IMR-90 (cell line): Measurements from ENCODE around the gene PIGH. TPM values are rescaled to one million over a fixed set of nuclear protein-coding genes. Genes with fewer than 3 reads are reported as not detected.

ENCODE experiments used
- ATAC-seq: fragments of 200-7000 bp; cut with Tn5 transposase; 2 replicates; pipeline ENCODE4 v1.9.1; 2020; ENCODE audit warnings: low read depth, mild to moderate bottlenecking, moderate library complexity
- BruUV-seq: library from RNA; stranded (reverse); fragments of 400-500 nt; replicated peaks from 2 replicates; lab custom pipeline; 2021; lab: Mats Ljungman, UMichigan
- CTCF ChIA-PET: fragments of 300-600 bp; formaldehyde crosslinking; extraction: SDS; loops from one replicate; lab custom pipeline; 2021; ENCODE audit warnings: antibody characterized with exemption; lab: Yijun Ruan, JAX
- POLR2A ChIA-PET: fragments of 300-600 bp; sonication (Branson Sonifier 250); formaldehyde crosslinking; loops from one replicate; lab custom pipeline; 2022; ENCODE audit warnings: antibody characterized with exemption; ENCODE audit not compliant: unreplicated experiment; lab: Charles Lee
- DNase-seq: peaks from one replicate; pipeline ENCODE4 v3.0.0; 2013
- H2AFZ ChIP-seq: replicated peaks from 2 replicates; pipeline ENCODE3; 2013; ENCODE audit warnings: low read length, mild to moderate bottlenecking; ENCODE audit not compliant: poor library complexity
- H2AK5ac ChIP-seq: 2 replicates; pipeline ENCODE4 v1.6.1; 2013; ENCODE audit warnings: low read depth, low read length, inconsistent platforms
- H2AK9ac ChIP-seq: replicated peaks from 2 replicates; pipeline ENCODE3; 2013; ENCODE audit warnings: mild to moderate bottlenecking, low read depth, low read length, moderate library complexity; ENCODE audit not compliant: poor library complexity
- H2BK120ac ChIP-seq: 2 replicates; pipeline ENCODE4 v1.6.1; 2013; ENCODE audit warnings: low read depth, low read length, inconsistent platforms
- H2BK15ac ChIP-seq: 3 replicates; pipeline ENCODE4 v1.6.1; 2013; ENCODE audit warnings: low read depth, low read length, inconsistent platforms
- H2BK20ac ChIP-seq: 2 replicates; pipeline ENCODE4 v1.6.1; 2013; ENCODE audit warnings: low read depth, mild to moderate bottlenecking, inconsistent platforms, low read length, moderate library complexity
- H2BK5ac ChIP-seq: 2 replicates; pipeline ENCODE4 v1.6.1; 2013; ENCODE audit warnings: mild to moderate bottlenecking, low read depth, low read length, inconsistent platforms; ENCODE audit not compliant: poor library complexity, severe bottlenecking
- H3K14ac ChIP-seq: replicated peaks from 2 replicates; pipeline ENCODE4 v1.6.1; 2013; ENCODE audit warnings: low read depth, low read length, inconsistent platforms
- H3K18ac ChIP-seq: 2 replicates; pipeline ENCODE4 v1.6.1; 2013; ENCODE audit warnings: low read depth, low read length, control low read depth
- H3K23ac ChIP-seq: 2 replicates; pipeline ENCODE4 v1.6.1; 2013; ENCODE audit warnings: low read depth, low read length, inconsistent platforms
- H3K27ac ChIP-seq: 2 replicates; pipeline ENCODE4 v1.5.1; 2013; ENCODE audit warnings: mild to moderate bottlenecking, control low read depth, low read length; ENCODE audit not compliant: insufficient read depth
- H3K27me3 ChIP-seq: 2 replicates; pipeline ENCODE4 v1.6.1; 2013; ENCODE audit warnings: low read length; ENCODE audit not compliant: control insufficient read depth, insufficient read depth
- H3K36me3 ChIP-seq: 2 replicates; pipeline ENCODE4 v1.6.1; 2013; ENCODE audit warnings: low read length, mixed read lengths; ENCODE audit not compliant: control insufficient read depth, insufficient read depth
- H3K4ac ChIP-seq: 2 replicates; pipeline ENCODE4 v1.6.1; 2013; ENCODE audit warnings: low read depth, low read length, inconsistent platforms
- H3K4me1 ChIP-seq: 2 replicates; pipeline ENCODE4 v1.6.1; 2013; ENCODE audit warnings: low read length, mixed read lengths; ENCODE audit not compliant: control insufficient read depth, insufficient read depth
- H3K4me2 ChIP-seq: 2 replicates; pipeline ENCODE4 v1.6.1; 2013; ENCODE audit warnings: low read depth, mild to moderate bottlenecking, control low read depth, low read length, moderate library complexity
- H3K4me3 ChIP-seq: 2 replicates; pipeline ENCODE4 v1.5.1; 2013; ENCODE audit warnings: low read depth, mild to moderate bottlenecking, control low read depth, low read length, moderate library complexity; ENCODE audit not compliant: insufficient read depth
- H3K56ac ChIP-seq: 2 replicates; pipeline ENCODE4 v1.6.1; 2013; ENCODE audit warnings: low read length, inconsistent platforms; ENCODE audit not compliant: insufficient read depth; ENCODE audit errors: extremely low read depth
- H3K79me1 ChIP-seq, 2 experiments: 2 replicates each; pipeline ENCODE4 v1.6.1; 2013; ENCODE audit warnings: low read length in 2 of 2, inconsistent platforms in 1 of 2, low read depth in 1 of 2
- H3K9ac ChIP-seq: 2 replicates; pipeline ENCODE4 v1.6.1; 2013; ENCODE audit warnings: low read depth, low read length, control low read depth
- H3K9me1 ChIP-seq: 2 replicates; pipeline ENCODE4 v1.6.1; 2013; ENCODE audit warnings: low read length, inconsistent platforms; ENCODE audit not compliant: insufficient read depth
- H3K9me3 ChIP-seq: 2 replicates; pipeline ENCODE4 v1.6.1; 2013; ENCODE audit warnings: low read length; ENCODE audit not compliant: control insufficient read depth, insufficient read depth
- H4K20me1 ChIP-seq: 2 replicates; pipeline ENCODE4 v1.6.1; 2013; ENCODE audit warnings: low read length, inconsistent platforms; ENCODE audit not compliant: insufficient read depth
- H4K5ac ChIP-seq: 2 replicates; pipeline ENCODE4 v1.6.1; 2013; ENCODE audit warnings: mild to moderate bottlenecking, low read depth, low read length, control low read depth
- H4K8ac ChIP-seq, 2 experiments: 2 replicates each; pipeline ENCODE4 v1.6.1; 2013; ENCODE audit warnings: low read depth in 2 of 2, low read length in 2 of 2, control low read depth in 1 of 2, inconsistent platforms in 1 of 2
- H4K91ac ChIP-seq: 2 replicates; pipeline ENCODE4 v1.6.1; 2013; ENCODE audit warnings: low read depth, low read length, inconsistent platforms; ENCODE audit not compliant: insufficient read depth
- BHLHE40 ChIP-seq: fragments of 150-350 bp; IDR thresholded peaks from 2 replicates; pipeline ENCODE4 v1.6.1; 2016; ENCODE audit warnings: mild to moderate bottlenecking, low read depth, low read length
- CEBPB ChIP-seq: IDR thresholded peaks from 2 replicates; pipeline ENCODE4 v1.6.1; 2012; ENCODE audit warnings: low read depth, low read length, improper control_type of control experiment
- CHD1 ChIP-seq: IDR thresholded peaks from 2 replicates; pipeline ENCODE4 v1.6.1; 2012; ENCODE audit warnings: low read depth, low read length, improper control_type of control experiment
- CTCF ChIP-seq: conservative IDR thresholded peaks from 2 replicates; pipeline ENCODE4 v1.5.1; 2012; ENCODE audit warnings: mild to moderate bottlenecking, low read depth, low read length, improper control_type of control experiment
- ELK1 ChIP-seq: fragments of 150-350 bp; IDR thresholded peaks from 2 replicates; pipeline ENCODE4 v1.6.1; 2016; ENCODE audit warnings: low read depth, mild to moderate bottlenecking, low read length, moderate library complexity, borderline replicate concordance
- FOS ChIP-seq: fragments of 150-350 bp; IDR thresholded peaks from 2 replicates; pipeline ENCODE4 v1.6.1; 2016; ENCODE audit warnings: low read depth, low read length
- MAFK ChIP-seq: IDR thresholded peaks from 2 replicates; pipeline ENCODE4 v1.6.1; 2012; ENCODE audit warnings: low read depth, low read length, improper control_type of control experiment
- MAZ ChIP-seq: IDR thresholded peaks from 2 replicates; pipeline ENCODE4 v1.6.1; 2012; ENCODE audit warnings: low read depth, mild to moderate bottlenecking, low read length, improper control_type of control experiment, moderate library complexity, borderline replicate concordance
- MXI1 ChIP-seq: IDR thresholded peaks from 2 replicates; pipeline ENCODE4 v1.6.1; 2012; ENCODE audit warnings: low read depth, mild to moderate bottlenecking, low read length, moderate library complexity, borderline replicate concordance
- NFE2L2 ChIP-seq: fragments of 150-350 bp; IDR thresholded peaks from 2 replicates; pipeline ENCODE4 v1.6.1; 2016; ENCODE audit warnings: low read depth, mild to moderate bottlenecking, low read length
- POLR2A ChIP-seq: IDR thresholded peaks from 2 replicates; pipeline ENCODE4 v1.6.1; 2012; ENCODE audit warnings: mild to moderate bottlenecking, low read depth, low read length
- RAD21 ChIP-seq: IDR thresholded peaks from 2 replicates; pipeline ENCODE4 v1.6.1; 2012; ENCODE audit warnings: low read length, improper control_type of control experiment
- RCOR1 ChIP-seq: IDR thresholded peaks from 2 replicates; pipeline ENCODE4 v1.6.1; 2012; ENCODE audit warnings: mild to moderate bottlenecking, low read length, improper control_type of control experiment; ENCODE audit not compliant: insufficient replicate concordance
- RFX5 ChIP-seq: IDR thresholded peaks from 2 replicates; pipeline ENCODE4 v1.8.0; 2012; ENCODE audit warnings: low read depth, mild to moderate bottlenecking, low read length, moderate library complexity
- SMC3 ChIP-seq: fragments of 150-350 bp; IDR thresholded peaks from 2 replicates; pipeline ENCODE4 v1.6.1; 2016; ENCODE audit warnings: low read depth, mild to moderate bottlenecking, antibody characterized with exemption, low read length, moderate library complexity
- USF2 ChIP-seq: fragments of 150-350 bp; IDR thresholded peaks from 2 replicates; pipeline ENCODE4 v1.6.1; 2017; ENCODE audit warnings: mild to moderate bottlenecking, antibody characterized with exemption, low read length, low read depth
- WGBS, 2 experiments: methylation state at CpG; one replicate each; pipeline versions ENCODE4 v1.1.5 to v1.1.7; 2013; ENCODE audit warnings: missing lambda C conversion rate in 2 of 2; ENCODE audit not compliant: insufficient read length in 1 of 2; ENCODE audit errors: extremely low coverage in 2 of 2; 5-methylcytosine and 5-hydroxymethylcytosine counted together
- dilution Hi-C: fragments of 300-500 bp; cut with HindIII; formaldehyde crosslinking; loops from one replicate; pipeline ENCODE4 v1.14.3; 2018; ENCODE audit warnings: low sequenced_read_pairs; ENCODE audit not compliant: unreplicated experiment
- in situ Hi-C: fragments of 300-500 bp; cut with MboI; formaldehyde crosslinking; loops from 3 replicates; pipeline ENCODE4 v1.14.3; 2019; ENCODE audit warnings: low sequenced_read_pairs, inconsistent platforms, mixed read lengths
- intact Hi-C: fragments of 100-400 bp; cut with micrococcal nuclease; formaldehyde crosslinking; loops from 2 replicates; pipeline ENCODE4 v1.10.0; 2022
- polyA plus RNA-seq, 3 experiments: library from polyadenylated mRNA; depleted of rRNA; stranded (reverse); fragments of >200 nt; gene quantifications; 2 replicates each; pipeline ENCODE4 v1.2.3, GENCODE V29; 2012; ENCODE audit warnings: low replicate concordance in 1 of 3
- total RNA-seq: library from RNA; depleted of rRNA; stranded (reverse); fragments of >200 nt; gene quantifications from 2 replicates; pipeline ENCODE4 v1.2.3, GENCODE V29; 2012

The PIGH gene
- total and polyA plus RNA-seq, 2 of the 4 experiments (the other 2 are of a cell fraction): 7.9 to 13.5 TPM

- H3K56ac ChIP-seq: no peak overlapping the region
- ChIA-PET CTCF (interaction anchor here (0.6 to 0.9 kb wide), 2 partner anchors 23 to 61 kb away, joined by 3 to 4 read pairs; no protein-coding TSS in a partner anchor), POLR2A (no interaction called here)
- H3K23ac ChIP-seq: no peak overlapping the region
- no peak overlapping the region for H3K4me3 ChIP-seq
- no peak overlapping the region for H3K9ac ChIP-seq
- no peak overlapping the region for H2BK5ac ChIP-seq
- H3K18ac ChIP-seq: no peak overlapping the region
- H4K5ac ChIP-seq: no peak overlapping the region
- H3K27ac ChIP-seq: no peak overlapping the region
- no peaks in the 10 kb centered on the region for H3K4me1 ChIP-seq
- no peak overlapping the region for H2AK5ac ChIP-seq
- no peak overlapping the region for H2BK20ac ChIP-seq
- no peak overlapping the region for H2BK120ac ChIP-seq
- peaks cover 8% of the 10 kb centered on the region for H3K36me3 ChIP-seq
- H4K8ac ChIP-seq: no peak overlapping the region
- peaks cover 3% of the 10 kb centered on the region; the same call in 1 of the 2 replicates for H3K9me1 ChIP-seq
- H3K14ac ChIP-seq: no peak overlapping the region
- H2BK15ac ChIP-seq: no peak overlapping the region
- intact Hi-C loops (no loop called here), in situ Hi-C loops (no loop called here), dilution Hi-C loops (no loop called here)
- no peak overlapping the region for H2AK9ac ChIP-seq
- no TSS peak for BruUV-seq
- no peaks in the 10 kb centered on the region for H3K9me3 ChIP-seq
- no peak overlapping the region for H3K4me2 ChIP-seq
- ATAC-seq (no peak), DNase-seq (no peak)
- no peaks in the 10 kb centered on the region for H4K20me1 ChIP-seq
- no peaks in the 10 kb centered on the region for H3K27me3 ChIP-seq
- H3K4ac ChIP-seq: no peak overlapping the region
- no peak overlapping the region for H4K91ac ChIP-seq
- TF ChIP-seq FOS: no peak
- TF ChIP-seq RFX5: no peak
- TF ChIP-seq CEBPB: no peak
- no peak for TF ChIP-seq CTCF
- no peak for TF ChIP-seq CHD1
- no peak for TF ChIP-seq USF2
- TF ChIP-seq RAD21: no peak
- no peak for TF ChIP-seq MAFK
- TF ChIP-seq BHLHE40: no peak
- no peak for TF ChIP-seq SMC3
- TF ChIP-seq POLR2A: no peak
- no peak for TF ChIP-seq RCOR1
- TF ChIP-seq MAZ: no peak
- TF ChIP-seq ELK1: no peak
- no peak for TF ChIP-seq NFE2L2
- no peak for TF ChIP-seq MXI1
- H3K79me1 ChIP-seq: no peaks in the 10 kb centered on the region
- no CpG with 5 or more reads among the region's 1 CpG for WGBS, 2 experiments
- no peak overlapping the region for H2AFZ ChIP-seq
These were observed 43.6 kb upstream of the PIGH start for GRCh38 chr14:67643713-67644112.
